Hepatocyte (in vitro differentiated cells): Measurements from ENCODE around the gene ELFN1. TPM values are rescaled to one million over a fixed set of nuclear protein-coding genes. Genes with fewer than 3 reads are reported as not detected.

Experiments used
- DNase-seq: peaks from one replicate; pipeline ENCODE4 v3.0.0-alpha.2; 2016; ENCODE audit warnings: low spot score
- H2AFZ ChIP-seq: fragments of 200-600 bp; sonication (generic); 2 replicates; pipeline ENCODE4 v1.6.0; 2016; ENCODE audit warnings: antibody characterized with exemption, mild to moderate bottlenecking
- H3K27ac ChIP-seq: fragments of 200-600 bp; sonication (generic); 2 replicates; pipeline ENCODE4 v1.5.1; 2016; ENCODE audit warnings: mild to moderate bottlenecking
- H3K27me3 ChIP-seq: fragments of 200-600 bp; sonication (generic); 2 replicates; pipeline ENCODE4 v1.6.1; 2016
- H3K36me3 ChIP-seq: fragments of 200-600 bp; sonication (generic); replicated peaks from 2 replicates; pipeline ENCODE4 v1.5.1; 2016; ENCODE audit warnings: low read depth; ENCODE audit not compliant: insufficient read depth
- H3K4me1 ChIP-seq: fragments of 200-600 bp; sonication (generic); 2 replicates; pipeline ENCODE4 v1.5.1; 2016; ENCODE audit warnings: mild to moderate bottlenecking, moderate library complexity; ENCODE audit not compliant: insufficient read depth
- H3K4me2 ChIP-seq: fragments of 200-600 bp; sonication (generic); 2 replicates; pipeline ENCODE4 v1.6.0; 2016
- H3K4me3 ChIP-seq: fragments of 200-600 bp; sonication (generic); 2 replicates; pipeline ENCODE4 v1.5.1; 2016; ENCODE audit warnings: mild to moderate bottlenecking
- H3K79me2 ChIP-seq: fragments of 200-600 bp; sonication (generic); 2 replicates; pipeline ENCODE4 v1.6.0; 2017; ENCODE audit warnings: mild to moderate bottlenecking
- H3K9me2 ChIP-seq: fragments of 200-600 bp; sonication (generic); replicated peaks from 2 replicates; pipeline ENCODE4 v1.6.0; 2017; ENCODE audit warnings: mild to moderate bottlenecking; ENCODE audit not compliant: insufficient read depth
- H3K9me3 ChIP-seq: fragments of 200-600 bp; sonication (generic); 2 replicates; pipeline ENCODE4 v1.5.1; 2016; ENCODE audit warnings: low read depth, mild to moderate bottlenecking
- H4K20me1 ChIP-seq: fragments of 200-600 bp; sonication (generic); 2 replicates; pipeline ENCODE4 v1.6.0; 2016; ENCODE audit warnings: mild to moderate bottlenecking; ENCODE audit not compliant: insufficient read depth, poor library complexity, severe bottlenecking
- CTCF ChIP-seq: fragments of 200-600 bp; sonication (generic); IDR thresholded peaks from 2 replicates; pipeline ENCODE4 v1.5.1; 2016; ENCODE audit warnings: antibody characterized with exemption, mild to moderate bottlenecking; ENCODE audit not compliant: poor library complexity
- EZH2 ChIP-seq: fragments of 200-600 bp; sonication (generic); IDR thresholded peaks from 2 replicates; pipeline ENCODE4 v1.6.1; 2016; ENCODE audit warnings: antibody characterized with exemption, mild to moderate bottlenecking, borderline replicate concordance
- EZH2phosphoT487 ChIP-seq: fragments of 200-600 bp; sonication (generic); IDR thresholded peaks from one replicate; pipeline ENCODE4 v1.6.1; 2018; ENCODE audit warnings: antibody characterized with exemption, mild to moderate bottlenecking, low read depth, moderate library complexity; ENCODE audit not compliant: unreplicated experiment, severe bottlenecking
- WGBS: methylation state at CpG from one replicate; pipeline ENCODE4 v1.1.6; 2016; ENCODE audit warnings: low lambda C conversion rate; ENCODE audit errors: missing lambda C conversion rate; 5-methylcytosine and 5-hydroxymethylcytosine counted together
- polyA plus RNA-seq: library from polyadenylated mRNA; unstranded; fragments of >200 nt; fragmentation: Nextera tagmentation; extraction: Ambion mirVana; gene quantifications from 2 replicates; pipeline ENCODE4 v1.2.1, GENCODE V29; 2016
- total RNA-seq: library from RNA; depleted of rRNA; stranded (reverse); fragments of >200 nt; gene quantifications from 2 replicates; pipeline ENCODE4 v1.2.3, GENCODE V29; 2014

Gene ELFN1
- total and polyA plus RNA-seq, 2 experiments from 2014 or later, result 3.6 to 5.5 TPM

GRCh38 chr7:1729183-1729582 is 59.1 kb downstream of the ELFN1 start:
- Histone ChIP-seq H2AFZ (no peak overlapping the region), H3K36me3 (no peaks in the 10 kb centered on the region), H3K4me3 (no peak overlapping the region), H3K79me2 (no peaks in the 10 kb centered on the region), H4K20me1 (no peaks in the 10 kb centered on the region), H3K27ac (no peak overlapping the region), H3K4me1 (no peaks in the 10 kb centered on the region), H3K4me2 (no peak overlapping the region), H3K9me3 (no peaks in the 10 kb centered on the region), H3K27me3 (no peaks in the 10 kb centered on the region), H3K9me2 (no peaks in the 10 kb centered on the region)
- TF ChIP-seq EZH2phosphoT487, result no peak
- no peak for TF ChIP-seq CTCF
- no peak for TF ChIP-seq EZH2
- DNase-seq, result no peak
- WGBS, result 97% methylated on average over 8 of the region's 8 CpGs

- no peaks in the 10 kb centered on the region for H3K36me3 ChIP-seq
- no peaks in the 10 kb centered on the region for H3K79me2 ChIP-seq
- no peaks in the 10 kb centered on the region for H3K4me1 ChIP-seq
- H3K27ac ChIP-seq, result no peak overlapping the region
- H3K9me3 ChIP-seq, result no peaks in the 10 kb centered on the region
- no peak overlapping the region for H2AFZ ChIP-seq
- H3K4me2 ChIP-seq, result no peak overlapping the region
- H3K9me2 ChIP-seq, result no peaks in the 10 kb centered on the region
- WGBS, result over 99% methylated on average over 14 of the region's 16 CpGs
- H4K20me1 ChIP-seq, result no peaks in the 10 kb centered on the region
- H3K4me3 ChIP-seq, result no peak overlapping the region
- TF ChIP-seq EZH2phosphoT487 (no peak), EZH2 (no peak), CTCF (no peak)
- H3K27me3 ChIP-seq, result no peaks in the 10 kb centered on the region
- no peak for DNase-seq
Observed at GRCh38 chr7:1729773-1730172, 59.7 kb downstream of the ELFN1 start.

- no peaks in the 10 kb centered on the region for H3K79me2 ChIP-seq
- H3K27ac ChIP-seq, result no peak overlapping the region
- H3K4me3 ChIP-seq, result no peak overlapping the region
- H3K9me2 ChIP-seq, result no peaks in the 10 kb centered on the region
- TF ChIP-seq EZH2phosphoT487 (no peak), CTCF (no peak), EZH2 (no peak)
- no peaks in the 10 kb centered on the region for H4K20me1 ChIP-seq
- H3K9me3 ChIP-seq, result no peaks in the 10 kb centered on the region
- WGBS, result 87% methylated on average over 7 of the region's 7 CpGs
- H2AFZ ChIP-seq, result no peak overlapping the region
- H3K4me1 ChIP-seq, result no peaks in the 10 kb centered on the region
- H3K36me3 ChIP-seq, result no peaks in the 10 kb centered on the region
- H3K27me3 ChIP-seq, result no peaks in the 10 kb centered on the region
- DNase-seq, result no peak
- no peak overlapping the region for H3K4me2 ChIP-seq
Observed at GRCh38 chr7:1732072-1732471, 62.0 kb downstream of the ELFN1 start.

GRCh38 chr7:1732645-1733044 is 62.6 kb downstream of the ELFN1 start:
- Histone ChIP-seq H4K20me1 (no peaks in the 10 kb centered on the region), H3K4me1 (no peaks in the 10 kb centered on the region), H3K4me3 (no peak overlapping the region), H3K4me2 (no peak overlapping the region), H3K79me2 (no peaks in the 10 kb centered on the region), H3K27ac (no peak overlapping the region), H3K27me3 (no peaks in the 10 kb centered on the region), H3K36me3 (no peaks in the 10 kb centered on the region), H2AFZ (no peak overlapping the region), H3K9me3 (no peaks in the 10 kb centered on the region), H3K9me2 (no peaks in the 10 kb centered on the region)
- 86% methylated on average over 10 of the region's 10 CpGs for WGBS
- TF ChIP-seq CTCF, result no peak
- TF ChIP-seq EZH2phosphoT487, result no peak
- no peak for TF ChIP-seq EZH2
- DNase-seq, result no peak
